ENCODE data around the gene KIF6.

GRCh38 chr6:39666706-39667489, 58.3 kb downstream of the KIF6 start:
- TF ChIP-seq CTCF (IDR thresholded peaks at IDR 0.05 in 4 of 5, conservative IDR thresholded peaks at IDR 0.05 in 1 of 5) = no peak
- TF ChIP-seq POLR2A (IDR thresholded peaks at IDR 0.05) = no peak

Measured in gastrocnemius medialis (tissue), 4 donors.